Body of pancreas (tissue), 4 donors: ENCODE data around the gene NR1I2.

Experiments
- POLR2A ChIP-seq, 3 donors: fragments of 450-650 bp; IDR thresholded peaks; one replicate each; pipeline ENCODE4 v1.6.1; 2016; ENCODE audit warnings: antibody characterized with exemption in 3 of 3, mild to moderate bottlenecking in 2 of 3
- TF ChIP-seq, protein P1 (sequence below), 7 experiments: fragments of 450-650 bp in 4 of 7; fragments of 200-600 bp in 3 of 7; sonication (generic) in 3 of 7; IDR thresholded peaks; one replicate each; pipeline ENCODE4 v1.5.1; 2016 to 2019; ENCODE audit warnings: antibody characterized with exemption in 7 of 7

GRCh38 chr3:119747357-119747756 is 34.5 kb upstream of the NR1I2 start:
- TF ChIP-seq, protein P1, sequence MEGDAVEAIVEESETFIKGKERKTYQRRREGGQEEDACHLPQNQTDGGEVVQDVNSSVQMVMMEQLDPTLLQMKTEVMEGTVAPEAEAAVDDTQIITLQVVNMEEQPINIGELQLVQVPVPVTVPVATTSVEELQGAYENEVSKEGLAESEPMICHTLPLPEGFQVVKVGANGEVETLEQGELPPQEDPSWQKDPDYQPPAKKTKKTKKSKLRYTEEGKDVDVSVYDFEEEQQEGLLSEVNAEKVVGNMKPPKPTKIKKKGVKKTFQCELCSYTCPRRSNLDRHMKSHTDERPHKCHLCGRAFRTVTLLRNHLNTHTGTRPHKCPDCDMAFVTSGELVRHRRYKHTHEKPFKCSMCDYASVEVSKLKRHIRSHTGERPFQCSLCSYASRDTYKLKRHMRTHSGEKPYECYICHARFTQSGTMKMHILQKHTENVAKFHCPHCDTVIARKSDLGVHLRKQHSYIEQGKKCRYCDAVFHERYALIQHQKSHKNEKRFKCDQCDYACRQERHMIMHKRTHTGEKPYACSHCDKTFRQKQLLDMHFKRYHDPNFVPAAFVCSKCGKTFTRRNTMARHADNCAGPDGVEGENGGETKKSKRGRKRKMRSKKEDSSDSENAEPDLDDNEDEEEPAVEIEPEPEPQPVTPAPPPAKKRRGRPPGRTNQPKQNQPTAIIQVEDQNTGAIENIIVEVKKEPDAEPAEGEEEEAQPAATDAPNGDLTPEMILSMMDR (IDR thresholded peaks at IDR 0.05), result no peak
- TF ChIP-seq POLR2A (IDR thresholded peaks at IDR 0.05), result no peak
